ENCODE results near the gene PEX7.
"Not testable (repeated sequence)": the region's sequence is repeated elsewhere in the genome, so short reads cannot be mapped to it uniquely, and the experiment has no call there.

PEX7 gene

GRCh38 chr6:136932599-136932998 is 110.2 kb downstream of the PEX7 start:
- H3K9me3 ChIP-seq (ENCODE audit: low read length): no peaks in the 10 kb centered on the region
- H3K4me1 ChIP-seq (ENCODE audit: insufficient read depth, low read length): no peaks in the 10 kb centered on the region
- no peak overlapping the region for H3K4me3 ChIP-seq (ENCODE audit: low read length)
- no peak overlapping the region for H2AFZ ChIP-seq (ENCODE audit: low read depth, low read length)
- no peaks in the 10 kb centered on the region for H3K27me3 ChIP-seq (ENCODE audit: insufficient read depth, low read length)
- no peaks in the 10 kb centered on the region for H3K36me3 ChIP-seq (ENCODE audit: insufficient read depth, low read length)

- no peaks in the 10 kb centered on the region for H3K4me1 ChIP-seq (ENCODE audit: insufficient read depth, low read length)
- H3K27me3 ChIP-seq (ENCODE audit: insufficient read depth, low read length): no peaks in the 10 kb centered on the region
- no peak overlapping the region for H3K4me3 ChIP-seq (ENCODE audit: low read length)
These were observed 122.7 kb downstream of the PEX7 start for GRCh38 chr6:136945072-136945471.

GRCh38 chr6:136945711-136946121 is 123.3 kb downstream of the PEX7 start:
- H3K9me3 ChIP-seq (ENCODE audit: low read length): no peaks in the 10 kb centered on the region

More at GRCh38 chr6:136945072-136945471, 122.7 kb downstream of the PEX7 start:
- Histone ChIP-seq H3K36me3 (ENCODE audit: insufficient read depth, low read length) (no peaks in the 10 kb centered on the region), H2AFZ (ENCODE audit: low read depth, low read length) (no peak overlapping the region), H3K9me3 (ENCODE audit: low read length) (no peaks in the 10 kb centered on the region)

GRCh38 chr6:136947037-136947436 is 124.6 kb downstream of the PEX7 start:
- Histone ChIP-seq H3K4me3 (ENCODE audit: low read length) (no peak overlapping the region), H3K9me3 (ENCODE audit: low read length) (no peaks in the 10 kb centered on the region), H3K4me1 (ENCODE audit: insufficient read depth, low read length) (no peaks in the 10 kb centered on the region), H3K27me3 (ENCODE audit: insufficient read depth, low read length) (no peaks in the 10 kb centered on the region), H2AFZ (ENCODE audit: low read depth, low read length) (no peak overlapping the region), H3K36me3 (ENCODE audit: insufficient read depth, low read length) (no peaks in the 10 kb centered on the region)

More at GRCh38 chr6:136945711-136946121, 123.3 kb downstream of the PEX7 start:
- Histone ChIP-seq H3K36me3 (ENCODE audit: insufficient read depth, low read length) (no peaks in the 10 kb centered on the region), H3K4me3 (ENCODE audit: low read length) (no peak overlapping the region), H3K27me3 (ENCODE audit: insufficient read depth, low read length) (no peaks in the 10 kb centered on the region), H2AFZ (ENCODE audit: low read depth, low read length) (no peak overlapping the region), H3K4me1 (ENCODE audit: insufficient read depth, low read length) (no peaks in the 10 kb centered on the region)

- not testable (repeated sequence) for H2AFZ ChIP-seq (ENCODE audit: low read depth, low read length); H3K9me3 ChIP-seq (ENCODE audit: low read length); H3K27me3 ChIP-seq (ENCODE audit: insufficient read depth, low read length); H3K4me3 ChIP-seq (ENCODE audit: low read length); H3K36me3 ChIP-seq (ENCODE audit: insufficient read depth, low read length); H3K4me1 ChIP-seq (ENCODE audit: insufficient read depth, low read length)
These were observed 127.6 kb downstream of the PEX7 start for GRCh38 chr6:136949957-136950356.

GRCh38 chr6:136950436-136951126 is 128.2 kb downstream of the PEX7 start:
- Histone ChIP-seq H3K4me1 (ENCODE audit: insufficient read depth, low read length) (no peaks in the 10 kb centered on the region), H3K4me3 (ENCODE audit: low read length) (no peak overlapping the region)

GRCh38 chr6:136952714-136953260 is 130.4 kb downstream of the PEX7 start:
- H3K9me3 ChIP-seq (ENCODE audit: low read length): no peaks in the 10 kb centered on the region
- H3K4me3 ChIP-seq (ENCODE audit: low read length): no peak overlapping the region
- H2AFZ ChIP-seq (ENCODE audit: low read depth, low read length): no peak overlapping the region
- no peaks in the 10 kb centered on the region for H3K36me3 ChIP-seq (ENCODE audit: insufficient read depth, low read length)
- H3K4me1 ChIP-seq (ENCODE audit: insufficient read depth, low read length): no peaks in the 10 kb centered on the region
- peaks cover 6% of the 10 kb centered on the region for H3K27me3 ChIP-seq (ENCODE audit: insufficient read depth, low read length)

More at GRCh38 chr6:136950436-136951126, 128.2 kb downstream of the PEX7 start:
- H3K27me3 ChIP-seq (ENCODE audit: insufficient read depth, low read length): peaks cover 6% of the 10 kb centered on the region
- no peaks in the 10 kb centered on the region for H3K9me3 ChIP-seq (ENCODE audit: low read length)
- H3K36me3 ChIP-seq (ENCODE audit: insufficient read depth, low read length): no peaks in the 10 kb centered on the region
- H2AFZ ChIP-seq (ENCODE audit: low read depth, low read length): no peak overlapping the region

- no peaks in the 10 kb centered on the region for H3K36me3 ChIP-seq (ENCODE audit: insufficient read depth, low read length)
- no peaks in the 10 kb centered on the region for H3K9me3 ChIP-seq (ENCODE audit: low read length)
- H3K4me3 ChIP-seq (ENCODE audit: low read length): no peak overlapping the region
- H3K4me1 ChIP-seq (ENCODE audit: insufficient read depth, low read length): no peaks in the 10 kb centered on the region
- no peak overlapping the region for H2AFZ ChIP-seq (ENCODE audit: low read depth, low read length)
- peaks cover 6% of the 10 kb centered on the region for H3K27me3 ChIP-seq (ENCODE audit: insufficient read depth, low read length)
These were observed 132.7 kb downstream of the PEX7 start for GRCh38 chr6:136955123-136955522.

GRCh38 chr6:136956590-136957544 is 134.5 kb downstream of the PEX7 start:
- H3K36me3 ChIP-seq (ENCODE audit: insufficient read depth, low read length): no peaks in the 10 kb centered on the region
- peaks cover 6% of the 10 kb centered on the region for H3K27me3 ChIP-seq (ENCODE audit: insufficient read depth, low read length)
- no peak overlapping the region for H3K4me3 ChIP-seq (ENCODE audit: low read length)
- H3K4me1 ChIP-seq (ENCODE audit: insufficient read depth, low read length): no peaks in the 10 kb centered on the region
- no peaks in the 10 kb centered on the region for H3K9me3 ChIP-seq (ENCODE audit: low read length)
- peak overlapping the region; percentile 80 for H2AFZ ChIP-seq (ENCODE audit: low read depth, low read length)

GRCh38 chr6:136958168-136958567 is 135.8 kb downstream of the PEX7 start:
- Histone ChIP-seq H3K27me3 (ENCODE audit: insufficient read depth, low read length) (peaks cover 4% of the 10 kb centered on the region), H3K4me1 (ENCODE audit: insufficient read depth, low read length) (no peaks in the 10 kb centered on the region), H3K4me3 (ENCODE audit: low read length) (no peak overlapping the region), H3K36me3 (ENCODE audit: insufficient read depth, low read length) (no peaks in the 10 kb centered on the region), H3K9me3 (ENCODE audit: low read length) (no peaks in the 10 kb centered on the region), H2AFZ (ENCODE audit: low read depth, low read length) (no peak overlapping the region)

- Histone ChIP-seq H3K36me3 (ENCODE audit: insufficient read depth, low read length) (no peaks in the 10 kb centered on the region), H2AFZ (ENCODE audit: low read depth, low read length) (no peak overlapping the region), H3K4me3 (ENCODE audit: low read length) (no peak overlapping the region), H3K27me3 (ENCODE audit: insufficient read depth, low read length) (peaks cover 4% of the 10 kb centered on the region), H3K4me1 (ENCODE audit: insufficient read depth, low read length) (no peaks in the 10 kb centered on the region), H3K9me3 (ENCODE audit: low read length) (no peaks in the 10 kb centered on the region)
These were observed 137.1 kb downstream of the PEX7 start for GRCh38 chr6:136959471-136959891.

- not testable (repeated sequence) for H3K27me3 ChIP-seq (ENCODE audit: insufficient read depth, low read length); H3K4me3 ChIP-seq (ENCODE audit: low read length); H3K36me3 ChIP-seq (ENCODE audit: insufficient read depth, low read length); H3K9me3 ChIP-seq (ENCODE audit: low read length); H2AFZ ChIP-seq (ENCODE audit: low read depth, low read length); H3K4me1 ChIP-seq (ENCODE audit: insufficient read depth, low read length)
These were observed 137.5 kb downstream of the PEX7 start for GRCh38 chr6:136959935-136960334.

GRCh38 chr6:136960781-136961180 is 138.4 kb downstream of the PEX7 start:
- H3K36me3 ChIP-seq (ENCODE audit: insufficient read depth, low read length): no peaks in the 10 kb centered on the region
- no peaks in the 10 kb centered on the region for H3K4me1 ChIP-seq (ENCODE audit: insufficient read depth, low read length)
- no peak overlapping the region for H3K4me3 ChIP-seq (ENCODE audit: low read length)
- no peak overlapping the region for H2AFZ ChIP-seq (ENCODE audit: low read depth, low read length)
- H3K27me3 ChIP-seq (ENCODE audit: insufficient read depth, low read length): peaks cover 3% of the 10 kb centered on the region
- H3K9me3 ChIP-seq (ENCODE audit: low read length): no peaks in the 10 kb centered on the region

All from neuron (in vitro differentiated cells).